Caco-2 (cell line): ENCODE data around the gene COL25A1. TPM values are rescaled to one million over a fixed set of nuclear protein-coding genes. Genes with fewer than 3 reads are reported as not detected.

Experiments
- BruUV-seq: library from RNA; stranded (reverse); fragments of 400-500 nt; replicated peaks from 2 replicates; lab custom pipeline; 2021; lab: Mats Ljungman, UMichigan
- CTCF ChIA-PET: fragments of 300-600 bp; sonication (Branson Sonifier 250); formaldehyde crosslinking; loops from one replicate; lab custom pipeline; 2022; ENCODE audit warnings: antibody characterized with exemption; lab: Charles Lee
- POLR2A ChIA-PET: fragments of 300-600 bp; sonication (Branson Sonifier 250); formaldehyde crosslinking; loops from one replicate; lab custom pipeline; 2022; ENCODE audit warnings: antibody characterized with exemption; lab: Charles Lee
- DNase-seq, 2 experiments: peaks; one replicate each; pipeline versions ENCODE4 v3.0.0 to v3.0.0-alpha.2; 2020 to 2022
- H3K27me3 ChIP-seq: replicated peaks from 2 replicates; pipeline ENCODE4 v1.6.0; 2011; ENCODE audit warnings: low read length; ENCODE audit not compliant: control insufficient read depth, insufficient read depth
- H3K36me3 ChIP-seq: 2 replicates; pipeline ENCODE4 v1.5.1; 2011; ENCODE audit warnings: low read length; ENCODE audit not compliant: control insufficient read depth, insufficient read depth
- H3K4me1 ChIP-seq: fragments of 250-450 bp; sonication (Bioruptor Pico); 2 replicates; pipeline ENCODE4 v1.5.1; 2020; ENCODE audit warnings: mild to moderate bottlenecking
- H3K4me3 ChIP-seq: 2 replicates; pipeline ENCODE4 v1.5.1; 2011; ENCODE audit warnings: low read depth, mild to moderate bottlenecking, control low read depth, low read length
- H3K9me3 ChIP-seq: fragments of 250-450 bp; sonication (Bioruptor Pico); 2 replicates; pipeline ENCODE4 v1.5.1; 2020; ENCODE audit warnings: mild to moderate bottlenecking, moderate library complexity
- H3K27ac Mint-ChIP-seq: one replicate; pipeline ENCODE4 v1.8.0; 2022; ENCODE audit warnings: mixed read lengths; ENCODE audit not compliant: unreplicated experiment
- H3K27me3 Mint-ChIP-seq: one replicate; pipeline ENCODE4 v1.8.0; 2022; ENCODE audit warnings: mixed read lengths; ENCODE audit not compliant: insufficient read depth, unreplicated experiment
- H3K36me3 Mint-ChIP-seq: one replicate; pipeline ENCODE4 v1.8.0; 2022; ENCODE audit warnings: mild to moderate bottlenecking, mixed read lengths; ENCODE audit not compliant: insufficient read depth, unreplicated experiment
- H3K4me1 Mint-ChIP-seq: one replicate; pipeline ENCODE4 v1.8.0; 2022; ENCODE audit warnings: low read depth, mixed read lengths; ENCODE audit not compliant: unreplicated experiment
- H3K4me3 Mint-ChIP-seq: one replicate; pipeline ENCODE4 v1.8.0; 2022; ENCODE audit warnings: mild to moderate bottlenecking, moderate library complexity, mixed read lengths; ENCODE audit not compliant: unreplicated experiment
- H3K9me3 Mint-ChIP-seq: one replicate; pipeline ENCODE4 v1.8.0; 2022; ENCODE audit warnings: mixed read lengths; ENCODE audit not compliant: unreplicated experiment
- intact Hi-C: fragments of 100-400 bp; cut with micrococcal nuclease; formaldehyde crosslinking; loops from one replicate; pipeline ENCODE4 v1.10.0; 2022; ENCODE audit not compliant: unreplicated experiment
- total RNA-seq: library from RNA; stranded (reverse); gene quantifications from 2 replicates; pipeline ENCODE4 v1.2.3, GENCODE V29; 2022
- TF ChIP-seq, protein P1 (sequence below), 2 experiments: fragments of 200-600 bp in 1 of 2; IDR thresholded peaks; 1 replicate in 1 of 2; 2 replicates in 1 of 2; pipeline versions ENCODE4 v1.5.1 to v1.8.0; 2011 to 2022; ENCODE audit warnings: antibody characterized with exemption in 1 of 2, control low read depth in 1 of 2, inconsistent platforms in 1 of 2, low read depth in 1 of 2, low read length in 1 of 2, mild to moderate bottlenecking in 1 of 2, moderate library complexity in 1 of 2; ENCODE audit not compliant: insufficient read depth in 1 of 2, severe bottlenecking in 1 of 2, unreplicated experiment in 1 of 2

Gene COL25A1
- total RNA-seq, 1 experiment from 2014 or later: not detected

DNA sequence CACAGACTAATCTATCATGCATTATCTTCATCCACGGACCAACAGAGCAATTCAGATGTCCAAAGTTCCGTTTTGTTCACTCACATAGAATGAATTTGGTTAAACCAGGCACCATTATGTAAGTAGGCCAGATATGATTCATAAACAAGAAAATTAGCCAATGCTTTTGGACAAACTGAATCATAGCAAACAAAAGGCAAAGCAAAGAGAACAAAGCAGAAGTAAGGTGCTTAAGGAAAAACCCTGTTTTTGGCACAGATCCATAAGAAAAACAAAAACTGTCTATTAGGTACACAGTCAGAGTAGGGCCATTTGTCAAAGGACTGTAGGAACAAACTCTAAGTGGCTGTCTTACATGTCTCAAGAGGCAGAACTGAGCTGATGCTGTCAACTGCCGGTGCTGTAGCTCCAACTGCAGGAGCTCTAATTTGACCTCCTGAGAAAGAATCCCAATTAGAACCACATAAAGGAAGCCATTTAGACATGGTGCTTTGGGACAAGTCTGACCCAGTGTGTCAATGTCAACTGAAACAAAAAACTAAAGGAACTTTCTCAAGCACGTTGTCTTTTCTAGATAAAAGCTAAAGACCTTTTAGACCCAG, 146.7 kb downstream of the COL25A1 start:
- Mint-ChIP-seq H3K4me3 (no peak overlapping the region), H3K27ac (no peak overlapping the region)
- POLR2A ChIA-PET: no interaction called here

DNA sequence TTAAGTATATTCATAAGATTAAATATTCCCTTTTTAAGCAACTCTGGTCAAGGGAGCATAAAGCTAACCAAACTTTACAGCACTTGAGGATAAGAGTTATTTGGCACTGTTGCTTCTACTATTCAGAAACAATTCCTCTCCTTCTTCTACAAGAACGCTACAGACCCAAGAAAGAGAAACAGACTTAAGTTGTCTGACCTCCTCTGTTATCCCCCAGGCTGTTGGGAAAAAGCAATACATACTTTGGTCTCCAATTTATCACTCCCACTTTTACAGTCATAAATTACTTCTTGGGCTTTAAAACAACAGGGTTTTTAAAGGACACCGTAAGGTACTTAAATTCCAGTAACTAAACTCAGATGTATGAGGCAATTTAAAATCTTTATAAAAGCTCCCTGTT, 147.4 kb downstream of the COL25A1 start:
- H3K27me3 ChIP-seq: no peaks in the 10 kb centered on the region
- no TSS peak for BruUV-seq
- H3K4me1 Mint-ChIP-seq: no peaks in the 10 kb centered on the region

More for the DNA sequence above, 146.7 kb downstream of the COL25A1 start:
- no peaks in the 10 kb centered on the region for H3K4me1 ChIP-seq
- no peak for DNase-seq
- no peaks in the 10 kb centered on the region for H3K9me3 Mint-ChIP-seq
- no peaks in the 10 kb centered on the region for H3K36me3 Mint-ChIP-seq
- no peaks in the 10 kb centered on the region for H3K9me3 ChIP-seq
- H3K36me3 ChIP-seq: no peaks in the 10 kb centered on the region
- no TSS peak for BruUV-seq
- H3K27me3 ChIP-seq: no peaks in the 10 kb centered on the region
- H3K27me3 Mint-ChIP-seq: peaks cover 5% of the 10 kb centered on the region
- CTCF ChIA-PET: no interaction called here
- TF ChIP-seq, protein P1, sequence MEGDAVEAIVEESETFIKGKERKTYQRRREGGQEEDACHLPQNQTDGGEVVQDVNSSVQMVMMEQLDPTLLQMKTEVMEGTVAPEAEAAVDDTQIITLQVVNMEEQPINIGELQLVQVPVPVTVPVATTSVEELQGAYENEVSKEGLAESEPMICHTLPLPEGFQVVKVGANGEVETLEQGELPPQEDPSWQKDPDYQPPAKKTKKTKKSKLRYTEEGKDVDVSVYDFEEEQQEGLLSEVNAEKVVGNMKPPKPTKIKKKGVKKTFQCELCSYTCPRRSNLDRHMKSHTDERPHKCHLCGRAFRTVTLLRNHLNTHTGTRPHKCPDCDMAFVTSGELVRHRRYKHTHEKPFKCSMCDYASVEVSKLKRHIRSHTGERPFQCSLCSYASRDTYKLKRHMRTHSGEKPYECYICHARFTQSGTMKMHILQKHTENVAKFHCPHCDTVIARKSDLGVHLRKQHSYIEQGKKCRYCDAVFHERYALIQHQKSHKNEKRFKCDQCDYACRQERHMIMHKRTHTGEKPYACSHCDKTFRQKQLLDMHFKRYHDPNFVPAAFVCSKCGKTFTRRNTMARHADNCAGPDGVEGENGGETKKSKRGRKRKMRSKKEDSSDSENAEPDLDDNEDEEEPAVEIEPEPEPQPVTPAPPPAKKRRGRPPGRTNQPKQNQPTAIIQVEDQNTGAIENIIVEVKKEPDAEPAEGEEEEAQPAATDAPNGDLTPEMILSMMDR (IDR thresholded peaks at IDR 0.05; ENCODE audit: insufficient read depth in 1 of 2, low read depth in 1 of 2, low read length in 1 of 2, severe bottlenecking in 1 of 2, unreplicated experiment in 1 of 2): no peak
- no peak overlapping the region for H3K4me3 ChIP-seq
- intact Hi-C loops: no loop called here
- no peaks in the 10 kb centered on the region for H3K4me1 Mint-ChIP-seq

DNA sequence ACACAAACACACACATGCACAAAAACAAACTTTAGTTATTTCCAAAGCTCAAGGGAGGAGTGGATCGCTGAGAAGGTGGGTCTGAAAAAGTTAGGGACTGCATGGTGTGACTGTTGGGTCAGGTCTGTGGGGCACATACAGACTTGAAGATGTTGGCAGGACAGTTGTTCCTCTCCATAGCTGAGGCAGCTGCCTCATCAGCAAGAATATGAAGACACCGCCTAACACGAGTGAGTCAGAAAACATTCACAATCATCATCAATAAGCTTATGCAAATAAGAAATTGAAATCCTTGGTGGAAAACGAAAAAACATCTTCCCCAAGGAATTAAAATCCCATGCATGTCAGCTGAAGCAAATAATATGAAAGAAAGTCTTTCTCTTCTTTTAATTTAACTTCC, 148.0 kb downstream of the COL25A1 start:
- no TSS peak for BruUV-seq
- no peaks in the 10 kb centered on the region for H3K4me1 Mint-ChIP-seq

More for the DNA sequence above, 147.4 kb downstream of the COL25A1 start:
- Mint-ChIP-seq H3K9me3 (no peaks in the 10 kb centered on the region), H3K27ac (no peak overlapping the region), H3K4me3 (no peak overlapping the region), H3K27me3 (peaks cover 5% of the 10 kb centered on the region), H3K36me3 (no peaks in the 10 kb centered on the region)
- TF ChIP-seq, protein P1 (IDR thresholded peaks at IDR 0.05; ENCODE audit: insufficient read depth in 1 of 2, low read depth in 1 of 2, low read length in 1 of 2, severe bottlenecking in 1 of 2, unreplicated experiment in 1 of 2): no peak
- CTCF ChIA-PET: no interaction called here
- intact Hi-C loops: no loop called here
- Histone ChIP-seq H3K9me3 (no peaks in the 10 kb centered on the region), H3K4me1 (no peaks in the 10 kb centered on the region), H3K4me3 (no peak overlapping the region), H3K36me3 (no peaks in the 10 kb centered on the region)
- POLR2A ChIA-PET: no interaction called here
- DNase-seq: no peak

More for the DNA sequence above, 148.0 kb downstream of the COL25A1 start:
- H3K27ac Mint-ChIP-seq: no peak overlapping the region
- Histone ChIP-seq H3K36me3 (no peaks in the 10 kb centered on the region), H3K4me3 (no peak overlapping the region), H3K27me3 (no peaks in the 10 kb centered on the region), H3K4me1 (no peaks in the 10 kb centered on the region), H3K9me3 (no peaks in the 10 kb centered on the region)
- CTCF ChIA-PET: no interaction called here
- no peaks in the 10 kb centered on the region for H3K36me3 Mint-ChIP-seq
- TF ChIP-seq, protein P1 (IDR thresholded peaks at IDR 0.05; ENCODE audit: insufficient read depth in 1 of 2, low read depth in 1 of 2, low read length in 1 of 2, severe bottlenecking in 1 of 2, unreplicated experiment in 1 of 2): no peak
- POLR2A ChIA-PET: no interaction called here
- DNase-seq: no peak
- H3K4me3 Mint-ChIP-seq: no peak overlapping the region
- H3K27me3 Mint-ChIP-seq: peaks cover 5% of the 10 kb centered on the region
- no peaks in the 10 kb centered on the region for H3K9me3 Mint-ChIP-seq
- intact Hi-C loops: no loop called here
